NCI-H187 (cell line): ENCODE data around the gene MIDN.

Experiments
- DNase-seq, 2 experiments: peaks; one replicate each; lab custom pipeline; 2025; lab: John Stamatoyannopoulos, UW

MIDN gene

DNA sequence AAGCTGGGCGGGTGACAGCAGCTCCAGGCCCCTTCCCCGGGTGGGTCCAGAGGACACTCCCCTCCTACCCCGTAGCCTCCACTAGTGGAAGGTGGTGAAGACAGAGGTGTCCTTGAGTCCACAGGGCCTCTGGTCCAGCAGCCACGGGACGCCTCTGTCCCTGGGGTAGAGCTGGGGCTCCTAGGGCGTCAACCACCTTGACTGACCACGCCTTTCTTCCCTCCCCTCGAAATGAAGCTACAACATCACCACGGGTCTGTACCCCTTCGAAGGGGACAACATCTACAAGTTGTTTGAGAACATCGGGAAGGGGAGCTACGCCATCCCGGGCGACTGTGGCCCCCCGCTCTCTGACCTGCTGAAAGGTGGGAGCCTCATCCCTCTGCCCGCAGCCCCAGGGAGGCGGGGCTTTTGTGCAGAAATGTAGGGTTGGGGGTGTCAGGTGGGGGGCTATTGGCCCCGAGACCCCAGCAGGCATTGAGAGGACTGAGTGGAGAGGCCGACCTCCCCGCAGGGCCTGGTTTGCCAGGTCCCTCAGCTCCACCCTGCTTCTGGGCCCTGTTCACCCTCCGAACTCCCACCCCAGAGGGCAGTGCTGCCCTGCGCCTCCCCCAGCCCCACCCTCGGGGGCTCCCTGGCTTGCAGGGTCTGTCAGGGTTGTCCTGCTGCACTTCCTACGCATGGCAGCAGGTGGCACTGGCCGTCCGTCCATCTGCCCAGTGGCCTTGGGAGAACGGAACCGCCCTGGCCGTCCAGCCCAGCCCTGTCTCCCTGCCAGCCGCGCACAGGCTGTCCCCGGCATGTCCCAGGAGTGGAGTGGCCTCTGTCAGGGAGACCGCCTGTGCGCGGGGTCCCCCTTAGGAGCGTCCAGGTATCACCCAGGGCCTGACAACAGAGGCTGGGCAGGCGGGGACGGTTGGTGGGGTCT, 27.1 kb upstream of the MIDN start:
- no peak for DNase-seq

DNA sequence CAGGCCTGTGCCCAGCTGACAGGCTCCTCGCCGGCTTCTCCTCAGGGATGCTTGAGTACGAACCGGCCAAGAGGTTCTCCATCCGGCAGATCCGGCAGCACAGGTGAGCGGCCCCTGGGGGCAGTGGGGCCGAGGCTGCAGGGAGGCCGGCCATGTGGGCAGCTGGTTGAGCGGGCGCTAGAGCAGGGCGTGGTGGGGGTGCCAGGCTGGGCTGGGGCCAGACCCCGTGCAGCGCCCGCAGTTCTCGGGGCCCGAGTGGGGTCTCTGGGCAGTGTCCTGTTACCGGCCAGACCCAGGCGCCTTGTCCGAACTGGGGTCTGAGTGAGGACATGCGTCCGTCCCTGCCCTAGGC, 26.5 kb upstream of the MIDN start:
- no peak for DNase-seq

GRCh38 chr19:1222394-1222793, 26.0 kb upstream of the MIDN start:
- DNase-seq = no peak

- no peak for DNase-seq
Measured at GRCh38 chr19:1223018-1223855, 25.1 kb upstream of the MIDN start.

GRCh38 chr19:1224047-1224825, 24.1 kb upstream of the MIDN start:
- no peak for DNase-seq

GRCh38 chr19:1224847-1225246, 23.5 kb upstream of the MIDN start:
- no peak for DNase-seq

DNA sequence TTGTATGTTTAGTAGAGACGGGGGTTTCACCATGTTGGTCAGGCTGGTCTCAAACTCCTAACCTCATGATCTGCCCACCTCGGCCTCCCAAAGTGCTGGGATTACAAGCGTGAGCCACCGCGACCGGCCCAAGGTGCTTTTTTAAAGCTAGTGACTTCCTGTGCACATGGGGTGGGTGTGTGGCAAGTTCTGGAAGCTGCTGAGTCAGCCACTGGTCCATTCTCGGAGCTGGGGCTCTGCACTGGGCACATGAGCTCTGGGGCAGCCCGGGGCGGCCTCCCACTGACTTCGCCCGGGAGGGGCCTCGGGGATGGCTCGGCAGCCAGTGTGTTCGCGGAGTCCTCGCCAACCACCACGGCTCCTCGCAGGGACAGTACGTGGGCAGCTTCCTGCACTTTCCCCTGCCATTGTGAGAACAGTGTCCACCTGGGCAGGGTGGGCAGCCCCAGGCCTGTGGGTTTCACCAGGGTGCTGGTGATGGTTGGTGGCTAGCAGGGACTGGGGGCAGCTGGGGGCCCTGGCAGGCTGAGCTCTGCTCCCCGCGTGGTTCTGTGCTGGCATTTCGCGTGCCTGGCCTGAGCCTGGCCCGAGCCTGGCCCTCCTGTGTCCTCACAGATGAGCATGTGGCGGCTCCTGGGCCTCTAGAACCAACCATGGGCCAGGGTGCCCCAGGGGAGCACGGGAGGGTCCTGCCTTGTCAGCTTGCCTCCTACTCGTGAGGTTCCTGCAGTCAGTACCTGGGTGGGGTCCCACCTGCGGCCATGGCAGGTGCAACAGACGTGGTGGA, 22.8 kb upstream of the MIDN start:
- no peak for DNase-seq

DNA sequence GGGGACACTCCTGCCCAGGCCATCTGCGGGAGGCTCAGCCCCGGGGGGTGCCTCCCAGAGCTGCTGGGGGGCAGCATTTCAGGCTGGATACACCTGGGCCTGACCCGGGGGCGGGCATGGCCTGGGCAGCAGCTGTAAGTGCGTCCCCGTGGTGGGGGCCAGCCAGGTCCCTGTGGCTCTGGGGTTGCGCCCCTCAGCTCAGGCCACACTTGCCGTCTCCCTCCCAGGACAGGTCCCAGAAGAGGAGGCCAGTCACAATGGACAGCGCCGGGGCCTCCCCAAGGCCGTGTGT, 22.2 kb upstream of the MIDN start:
- DNase-seq = no peak

DNA sequence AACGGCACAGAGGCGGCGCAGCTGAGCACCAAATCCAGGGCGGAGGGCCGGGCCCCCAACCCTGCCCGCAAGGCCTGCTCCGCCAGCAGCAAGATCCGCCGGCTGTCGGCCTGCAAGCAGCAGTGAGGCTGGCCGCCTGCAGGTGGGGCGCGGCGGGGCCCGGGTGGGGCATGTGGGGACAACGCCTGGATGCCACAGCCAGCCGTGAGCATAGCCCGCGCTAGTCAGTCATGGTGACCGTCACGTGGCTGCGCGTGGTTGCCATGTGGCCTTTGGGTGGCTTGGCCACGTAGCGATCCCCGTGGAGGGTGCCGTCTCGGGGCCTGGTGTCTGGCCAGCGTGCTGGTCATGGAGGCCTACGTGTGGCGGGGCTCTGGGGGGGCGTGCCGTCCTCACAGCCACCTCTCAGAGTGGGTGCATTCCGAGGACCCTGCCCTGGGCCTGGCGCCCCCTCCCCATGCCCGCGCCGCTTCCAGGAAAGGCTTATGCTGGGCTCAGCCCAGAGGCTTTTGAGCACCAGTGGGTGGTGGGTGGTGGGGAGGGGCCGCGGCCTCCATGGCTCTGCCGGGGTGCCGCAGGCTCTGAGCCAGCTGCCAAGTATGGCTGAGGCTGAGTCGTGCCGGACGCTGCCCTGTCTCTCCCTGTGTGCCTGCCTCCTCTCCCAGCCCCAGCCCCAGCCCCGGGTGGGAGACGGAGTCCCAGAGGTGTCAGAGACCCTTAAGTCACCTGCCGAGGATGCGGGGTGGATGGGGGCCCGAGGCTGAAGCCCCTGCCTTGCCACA, 21.7 kb upstream of the MIDN start:
- no peak for DNase-seq

DNA sequence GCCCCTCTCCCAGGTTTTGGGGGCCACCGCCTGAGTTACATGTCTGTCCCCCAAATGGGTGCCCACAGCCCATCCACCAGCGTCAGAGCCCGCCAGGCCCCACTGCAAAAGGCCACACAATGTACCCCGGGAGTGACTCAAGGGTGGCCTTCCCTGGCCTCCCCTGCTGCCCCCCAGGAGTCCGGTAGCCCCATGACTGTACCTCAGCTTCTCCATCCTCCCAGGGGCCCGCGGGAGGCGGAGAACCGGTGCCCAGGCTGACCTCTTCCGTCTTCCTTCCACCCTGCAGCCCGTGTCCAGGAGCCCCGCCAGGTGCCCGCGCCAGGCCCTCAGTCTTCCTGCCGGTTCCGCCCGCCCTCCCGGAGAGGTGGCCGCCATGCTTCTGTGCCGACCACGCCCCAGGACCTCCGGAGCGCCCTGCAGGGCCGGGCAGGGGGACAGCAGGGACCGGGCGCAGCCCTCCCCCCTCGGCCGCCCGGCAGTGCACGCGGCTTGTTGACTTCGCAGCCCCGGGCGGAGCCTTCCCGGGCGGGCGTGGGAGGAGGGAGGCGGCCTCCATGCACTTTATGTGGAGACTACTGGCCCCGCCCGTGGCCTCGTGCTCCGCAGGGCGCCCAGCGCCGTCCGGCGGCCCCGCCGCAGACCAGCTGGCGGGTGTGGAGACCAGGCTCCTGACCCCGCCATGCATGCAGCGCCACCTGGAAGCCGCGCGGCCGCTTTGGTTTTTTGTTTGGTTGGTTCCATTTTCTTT, 20.9 kb upstream of the MIDN start:
- DNase-seq = no peak

GRCh38 chr19:1228161-1228957, 20.0 kb upstream of the MIDN start:
- DNase-seq = no peak

GRCh38 chr19:1229056-1229923, 19.1 kb upstream of the MIDN start:
- no peak for DNase-seq

- no peak for DNase-seq
Measured at GRCh38 chr19:1229924-1230782, 18.2 kb upstream of the MIDN start.

DNA sequence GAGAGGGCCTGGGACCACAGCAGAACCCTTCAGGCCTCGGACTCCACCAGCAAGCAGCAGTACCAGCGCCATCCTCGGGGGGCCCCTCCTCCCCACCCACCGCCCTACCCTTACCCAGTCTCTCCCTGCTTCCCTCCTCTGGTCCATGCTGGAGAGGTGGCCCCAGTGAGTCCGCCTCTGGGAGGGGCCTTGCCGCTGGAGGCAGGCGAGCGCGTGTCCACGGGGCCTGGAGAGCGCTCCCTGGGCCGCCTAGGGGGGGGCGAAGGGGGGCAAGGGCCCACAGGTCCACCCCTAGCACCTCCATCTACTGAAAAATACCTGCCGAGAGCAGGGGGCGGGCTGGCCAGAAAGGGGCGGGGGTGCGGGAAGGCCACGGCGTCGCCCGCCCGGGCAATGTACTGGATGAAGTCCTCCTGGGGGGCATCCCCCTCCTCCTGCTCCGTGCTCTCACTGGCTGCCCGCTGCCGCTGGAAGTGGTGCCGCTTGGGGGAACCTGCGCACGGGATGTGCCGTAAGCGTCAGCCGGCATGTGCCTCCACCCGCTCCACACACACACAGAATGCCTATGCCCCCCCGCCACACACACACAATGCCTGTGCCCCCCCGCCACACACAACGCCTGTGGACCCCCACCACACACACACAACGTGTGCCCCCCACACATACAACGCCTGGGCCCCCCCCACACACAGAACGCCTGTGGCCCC, 17.4 kb upstream of the MIDN start:
- no peak for DNase-seq

- no peak for DNase-seq
Measured at GRCh38 chr19:1231729-1232637, 16.4 kb upstream of the MIDN start.

DNA sequence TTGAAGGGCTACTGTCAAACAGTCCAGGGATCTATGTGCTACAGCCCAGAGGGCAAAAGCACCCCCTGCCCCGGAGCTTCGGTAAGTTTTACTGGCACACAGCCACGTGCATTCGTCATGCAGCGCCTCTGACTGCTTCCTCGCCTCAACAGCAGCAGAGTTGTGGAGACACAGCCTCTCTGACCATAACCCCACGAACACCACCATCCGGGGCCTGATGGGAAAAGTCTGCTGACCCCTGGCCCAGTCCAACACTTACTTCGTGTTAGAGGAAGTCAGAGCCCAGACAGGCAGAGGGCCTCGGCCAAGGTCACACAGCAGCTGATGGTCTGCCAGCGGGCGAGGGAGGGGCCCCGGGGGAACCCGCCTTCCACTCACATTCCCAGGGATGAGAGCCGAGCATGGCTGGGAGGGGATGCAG, 15.7 kb upstream of the MIDN start:
- no peak for DNase-seq
